MM.1S (cell line): ENCODE measurements around the gene NAALADL2.

Source experiments
- DNase-seq: peaks from one replicate; pipeline ENCODE4 v3.0.0-alpha.2; 2015
- H2AFZ ChIP-seq: fragments of 300-600 bp; sonication (generic); 2 replicates; pipeline ENCODE4 v1.6.0; 2016; ENCODE audit warnings: antibody characterized with exemption, low read length
- H3F3A ChIP-seq: fragments of 300-600 bp; sonication (generic); 2 replicates; pipeline ENCODE4 v1.6.1; 2016; ENCODE audit warnings: mild to moderate bottlenecking, antibody characterized with exemption, low read length, moderate library complexity, mixed read lengths; ENCODE audit not compliant: insufficient read depth
- H3K27ac ChIP-seq: fragments of 300-600 bp; sonication (generic); 2 replicates; pipeline ENCODE4 v1.5.1; 2016; ENCODE audit warnings: mild to moderate bottlenecking, low read length
- H3K27me3 ChIP-seq: fragments of 300-600 bp; sonication (generic); replicated peaks from 2 replicates; pipeline ENCODE4 v1.6.0; 2016; ENCODE audit warnings: low read length; ENCODE audit not compliant: insufficient read depth
- H3K36me3 ChIP-seq: fragments of 300-600 bp; sonication (generic); replicated peaks from 2 replicates; pipeline ENCODE4 v1.6.1; 2016; ENCODE audit warnings: mild to moderate bottlenecking, low read length, mixed read lengths; ENCODE audit not compliant: insufficient read depth
- H3K4me1 ChIP-seq: fragments of 300-600 bp; sonication (generic); 2 replicates; pipeline ENCODE4 v1.6.1; 2016; ENCODE audit warnings: low read length, mixed read lengths
- H3K4me2 ChIP-seq: fragments of 300-600 bp; sonication (generic); 2 replicates; pipeline ENCODE4 v1.6.0; 2016; ENCODE audit warnings: low read depth, low read length
- H3K4me3 ChIP-seq: fragments of 300-600 bp; sonication (generic); 2 replicates; pipeline ENCODE4 v1.5.1; 2016; ENCODE audit warnings: low read length, mixed read lengths
- H3K79me2 ChIP-seq: fragments of 300-600 bp; sonication (generic); 2 replicates; pipeline ENCODE4 v1.6.1; 2016; ENCODE audit warnings: mixed run types, low read length, mixed read lengths
- H3K9ac ChIP-seq: fragments of 300-600 bp; sonication (generic); 2 replicates; pipeline ENCODE4 v1.6.1; 2016; ENCODE audit warnings: low read length, mixed read lengths
- H3K9me2 ChIP-seq: fragments of 300-600 bp; sonication (generic); replicated peaks from 2 replicates; pipeline ENCODE4 v1.6.1; 2016; ENCODE audit warnings: mild to moderate bottlenecking, low read length, mixed read lengths; ENCODE audit not compliant: insufficient read depth
- H3K9me3 ChIP-seq: fragments of 300-600 bp; sonication (generic); replicated peaks from 2 replicates; pipeline ENCODE4 v1.6.1; 2016; ENCODE audit warnings: mild to moderate bottlenecking, low read length, mixed read lengths; ENCODE audit not compliant: insufficient read depth
- H4K20me1 ChIP-seq: fragments of 300-600 bp; sonication (generic); 2 replicates; pipeline ENCODE4 v1.6.1; 2016; ENCODE audit warnings: mild to moderate bottlenecking, low read length, moderate library complexity, mixed read lengths; ENCODE audit not compliant: insufficient read depth
- EZH2 ChIP-seq: fragments of 300-600 bp; sonication (generic); optimal IDR thresholded peaks from 2 replicates; pipeline ENCODE3; 2017; ENCODE audit warnings: low read depth, mild to moderate bottlenecking, antibody characterized with exemption, low read length, mixed read lengths
- EZH2phosphoT487 ChIP-seq: fragments of 300-600 bp; sonication (generic); IDR thresholded peaks from 2 replicates; pipeline ENCODE4 v1.6.1; 2018; ENCODE audit warnings: antibody characterized with exemption, low read length
- TF ChIP-seq, protein P1 (sequence below): fragments of 300-600 bp; sonication (generic); IDR thresholded peaks from 2 replicates; pipeline ENCODE4 v1.5.1; 2016; ENCODE audit warnings: antibody characterized with exemption, low read length, mixed read lengths

NAALADL2 gene

DNA sequence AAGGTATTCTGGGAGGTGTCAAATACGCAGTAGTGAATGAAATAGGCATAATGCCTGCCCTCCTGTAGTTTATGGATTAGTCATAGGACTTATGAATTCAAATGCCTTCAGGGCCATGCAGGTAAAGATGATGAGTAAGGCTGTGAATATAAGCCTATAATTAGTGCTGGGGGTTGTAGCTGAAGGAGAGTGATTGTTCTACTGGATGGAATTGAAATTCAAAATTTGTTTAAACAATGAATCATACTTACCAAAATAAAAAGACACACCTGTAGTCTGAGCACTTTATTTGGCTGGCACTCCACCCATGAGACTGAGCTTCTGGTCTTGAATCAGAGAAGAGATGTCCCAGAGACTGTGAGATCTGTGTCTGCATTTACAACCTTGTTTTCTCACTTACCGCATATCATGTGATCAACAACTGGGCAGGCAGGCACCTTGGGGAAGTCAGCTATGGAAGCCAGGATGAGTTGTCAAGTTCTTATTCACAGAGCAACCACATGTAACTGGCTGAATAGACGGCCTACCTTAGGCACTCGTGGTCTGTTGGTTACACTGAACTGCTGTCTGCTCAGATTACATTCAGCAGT, 291.8 kb downstream of the NAALADL2 start:
- Histone ChIP-seq H3K9me2 (no peaks in the 10 kb centered on the region), H3K4me3 (peak overlapping the region; percentile 29), H3K36me3 (no peaks in the 10 kb centered on the region), H3K27ac (peak overlapping the region; percentile 96), H3K4me2 (peak overlapping the region; percentile 49), H3K9me3 (no peaks in the 10 kb centered on the region), H3K79me2 (no peaks in the 10 kb centered on the region), H4K20me1 (no peaks in the 10 kb centered on the region), H3F3A (peaks cover 36% of the 10 kb centered on the region), H3K27me3 (no peaks in the 10 kb centered on the region), H3K9ac (peak overlapping the region; percentile 81), H2AFZ (peak overlapping the region; percentile 65), H3K4me1 (peaks cover 42% of the 10 kb centered on the region)
- TF ChIP-seq, protein P1, sequence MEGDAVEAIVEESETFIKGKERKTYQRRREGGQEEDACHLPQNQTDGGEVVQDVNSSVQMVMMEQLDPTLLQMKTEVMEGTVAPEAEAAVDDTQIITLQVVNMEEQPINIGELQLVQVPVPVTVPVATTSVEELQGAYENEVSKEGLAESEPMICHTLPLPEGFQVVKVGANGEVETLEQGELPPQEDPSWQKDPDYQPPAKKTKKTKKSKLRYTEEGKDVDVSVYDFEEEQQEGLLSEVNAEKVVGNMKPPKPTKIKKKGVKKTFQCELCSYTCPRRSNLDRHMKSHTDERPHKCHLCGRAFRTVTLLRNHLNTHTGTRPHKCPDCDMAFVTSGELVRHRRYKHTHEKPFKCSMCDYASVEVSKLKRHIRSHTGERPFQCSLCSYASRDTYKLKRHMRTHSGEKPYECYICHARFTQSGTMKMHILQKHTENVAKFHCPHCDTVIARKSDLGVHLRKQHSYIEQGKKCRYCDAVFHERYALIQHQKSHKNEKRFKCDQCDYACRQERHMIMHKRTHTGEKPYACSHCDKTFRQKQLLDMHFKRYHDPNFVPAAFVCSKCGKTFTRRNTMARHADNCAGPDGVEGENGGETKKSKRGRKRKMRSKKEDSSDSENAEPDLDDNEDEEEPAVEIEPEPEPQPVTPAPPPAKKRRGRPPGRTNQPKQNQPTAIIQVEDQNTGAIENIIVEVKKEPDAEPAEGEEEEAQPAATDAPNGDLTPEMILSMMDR = no peak
- TF ChIP-seq EZH2phosphoT487 (no peak), EZH2 (no peak)
- DNase-seq = peak; percentile 94

DNA sequence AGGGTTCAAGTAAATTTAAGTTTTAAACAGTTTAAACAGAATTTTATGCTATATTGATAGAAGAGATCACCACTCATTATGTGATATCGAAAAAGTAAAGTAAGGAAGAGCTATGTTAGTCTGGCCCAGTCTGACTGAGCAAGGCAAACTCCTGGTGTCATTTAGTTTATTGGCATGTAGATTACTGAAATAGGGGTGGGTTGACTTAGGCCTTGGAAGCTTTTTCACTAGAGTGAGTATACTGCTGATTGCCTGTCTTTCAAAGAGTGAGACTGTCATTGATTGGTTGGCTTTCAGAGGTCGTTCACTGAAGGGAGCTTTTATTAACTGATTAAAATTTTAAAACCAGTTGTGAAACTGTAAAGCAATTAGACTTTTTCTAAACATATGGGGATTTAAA, 294.5 kb downstream of the NAALADL2 start:
- Histone ChIP-seq H4K20me1 (no peaks in the 10 kb centered on the region), H3K9ac (no peak overlapping the region), H3K27ac (no peak overlapping the region), H3K79me2 (no peaks in the 10 kb centered on the region), H3K9me2 (no peaks in the 10 kb centered on the region), H2AFZ (0 out of 2 replicates have a peak overlapping the region, but pooled peaks have one; percentile 18), H3K4me2 (no peak overlapping the region), H3K4me3 (no peak overlapping the region), H3K36me3 (no peaks in the 10 kb centered on the region), H3K27me3 (no peaks in the 10 kb centered on the region), H3K9me3 (no peaks in the 10 kb centered on the region), H3F3A (peaks cover 35% of the 10 kb centered on the region), H3K4me1 (peaks cover 39% of the 10 kb centered on the region)
- no peak for DNase-seq
- TF ChIP-seq EZH2 (no peak), EZH2phosphoT487 (no peak)
- TF ChIP-seq, protein P1 = no peak

DNA sequence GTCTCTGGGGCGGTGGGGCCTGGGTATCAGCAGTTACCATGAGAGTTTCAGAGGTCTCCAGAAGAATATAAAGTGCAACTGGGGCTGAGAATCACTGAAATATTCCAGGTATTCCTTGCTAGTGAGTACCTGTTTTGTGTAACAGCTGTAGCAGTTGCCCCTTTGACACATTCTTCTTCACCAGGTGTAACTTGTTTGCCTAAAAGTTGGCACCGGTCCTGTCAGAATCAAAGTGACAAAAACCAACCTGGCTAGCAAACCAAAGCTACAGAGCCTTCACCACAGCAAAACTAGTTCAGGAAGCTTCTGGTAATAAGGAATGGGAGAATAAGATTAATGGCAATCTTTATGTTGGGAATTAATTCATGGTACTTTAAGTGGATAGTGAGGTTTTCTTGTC, 296.0 kb downstream of the NAALADL2 start:
- H3K9ac ChIP-seq = no peak overlapping the region
- H4K20me1 ChIP-seq = no peaks in the 10 kb centered on the region
- H3K4me3 ChIP-seq = no peak overlapping the region
- H3K36me3 ChIP-seq = no peaks in the 10 kb centered on the region
- DNase-seq = no peak
- no peaks in the 10 kb centered on the region for H3K9me2 ChIP-seq
- peaks cover 30% of the 10 kb centered on the region for H3K4me1 ChIP-seq
- TF ChIP-seq, protein P1 = no peak
- no peak for TF ChIP-seq EZH2
- no peak for TF ChIP-seq EZH2phosphoT487
- H2AFZ ChIP-seq = no peak overlapping the region
- no peak overlapping the region for H3K4me2 ChIP-seq
- peaks cover 22% of the 10 kb centered on the region for H3F3A ChIP-seq
- H3K79me2 ChIP-seq = no peaks in the 10 kb centered on the region
- H3K27me3 ChIP-seq = no peaks in the 10 kb centered on the region
- no peak overlapping the region for H3K27ac ChIP-seq
- no peaks in the 10 kb centered on the region for H3K9me3 ChIP-seq
